Panc1 (cell line): Measurements from ENCODE around the gene GFPT1.
A peak's percentile ranks its signal among the peaks of the same experiment; 100 is the strongest.

Experiments used
- CTCF ChIP-seq: fragments of 450-650 bp; IDR thresholded peaks from 2 replicates; pipeline ENCODE4 v1.5.1; 2017; ENCODE audit warnings: mild to moderate bottlenecking
- REST ChIP-seq, 2 experiments: IDR thresholded peaks; 2 replicates each; pipeline ENCODE4 v1.6.1; 2011 to 2012; ENCODE audit warnings: low read depth in 2 of 2, control low read depth in 1 of 2, low read length in 1 of 2, mild to moderate bottlenecking in 1 of 2, moderate library complexity in 1 of 2; ENCODE audit not compliant: insufficient read depth in 1 of 2

GRCh38 chr2:69306822-69307578 lies 80.0 kb downstream of the GFPT1 start:
- TF ChIP-seq CTCF (peak; percentile 97), REST (IDR thresholded peaks at IDR 0.05; ENCODE audit: insufficient read depth in 1 of 2, low read depth in 2 of 2, low read length in 1 of 2) (no peak)
